Measurements from ENCODE around the gene ZNF500. TPM values are rescaled to one million over a fixed set of nuclear protein-coding genes. Genes with fewer than 3 reads are reported as not detected.

The ZNF500 gene
- total and polyA plus RNA-seq, 4 donors, result 7.5 to 14.6 (median 12.2) TPM

GRCh38 chr16:4724661-4725270, 42.2 kb downstream of the ZNF500 start:
- ATAC-seq (ENCODE audit: insufficient read depth, low FRiP score), result no peak

DNA sequence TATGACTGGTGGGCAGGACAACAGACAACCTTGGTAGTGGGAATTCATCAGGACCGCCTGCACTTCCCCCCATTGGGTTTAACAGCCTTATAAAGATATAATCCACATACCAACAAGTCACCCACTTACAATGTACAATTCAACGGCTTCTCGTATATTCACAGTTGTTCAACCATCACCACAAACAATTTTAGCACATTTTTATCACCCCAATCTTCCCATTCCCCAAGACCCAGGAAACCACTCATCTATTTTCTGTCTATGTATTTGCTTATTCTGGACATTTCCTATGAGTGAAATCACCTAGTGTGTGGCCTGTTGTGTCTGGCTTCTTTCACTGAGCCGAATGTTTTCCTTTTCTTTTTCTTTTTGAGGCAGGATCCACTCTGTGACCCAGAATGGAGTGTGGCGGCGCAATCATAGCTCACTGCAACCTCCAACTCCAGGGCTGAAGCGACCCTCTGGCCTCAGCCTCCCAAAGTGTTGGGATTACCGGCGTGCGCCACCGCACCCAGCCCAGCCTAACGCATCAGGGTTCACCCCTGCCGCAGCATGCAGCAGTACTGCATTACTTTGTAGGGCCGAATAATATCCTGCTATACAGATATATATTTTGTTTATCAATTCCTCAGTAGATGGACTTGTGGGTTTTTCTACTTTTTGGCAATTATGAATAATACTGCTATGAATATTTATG, 43.7 kb downstream of the ZNF500 start:
- no peak overlapping the region for H3K27ac ChIP-seq (ENCODE audit: low read depth in 1 of 2, low read length in 1 of 2)
- H3K27me3 ChIP-seq (ENCODE audit: control insufficient read depth in 3 of 3, insufficient read depth in 3 of 3, low read length in 2 of 3), result no peaks in the 10 kb centered on the region
- no peaks in the 10 kb centered on the region for H3K9me3 ChIP-seq (ENCODE audit: control insufficient read depth in 4 of 4, insufficient read depth in 3 of 4, low read length in 3 of 4)
- TF ChIP-seq, protein P1, sequence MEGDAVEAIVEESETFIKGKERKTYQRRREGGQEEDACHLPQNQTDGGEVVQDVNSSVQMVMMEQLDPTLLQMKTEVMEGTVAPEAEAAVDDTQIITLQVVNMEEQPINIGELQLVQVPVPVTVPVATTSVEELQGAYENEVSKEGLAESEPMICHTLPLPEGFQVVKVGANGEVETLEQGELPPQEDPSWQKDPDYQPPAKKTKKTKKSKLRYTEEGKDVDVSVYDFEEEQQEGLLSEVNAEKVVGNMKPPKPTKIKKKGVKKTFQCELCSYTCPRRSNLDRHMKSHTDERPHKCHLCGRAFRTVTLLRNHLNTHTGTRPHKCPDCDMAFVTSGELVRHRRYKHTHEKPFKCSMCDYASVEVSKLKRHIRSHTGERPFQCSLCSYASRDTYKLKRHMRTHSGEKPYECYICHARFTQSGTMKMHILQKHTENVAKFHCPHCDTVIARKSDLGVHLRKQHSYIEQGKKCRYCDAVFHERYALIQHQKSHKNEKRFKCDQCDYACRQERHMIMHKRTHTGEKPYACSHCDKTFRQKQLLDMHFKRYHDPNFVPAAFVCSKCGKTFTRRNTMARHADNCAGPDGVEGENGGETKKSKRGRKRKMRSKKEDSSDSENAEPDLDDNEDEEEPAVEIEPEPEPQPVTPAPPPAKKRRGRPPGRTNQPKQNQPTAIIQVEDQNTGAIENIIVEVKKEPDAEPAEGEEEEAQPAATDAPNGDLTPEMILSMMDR (IDR thresholded peaks at IDR 0.05; ENCODE audit: control extremely low read depth, extremely low read depth), result no peak
- no peak overlapping the region for H3K4me3 ChIP-seq
- no peaks in the 10 kb centered on the region for H3K4me1 ChIP-seq (ENCODE audit: control insufficient read depth in 5 of 5, insufficient read depth in 5 of 5, low read length in 5 of 5)
- ATAC-seq (ENCODE audit: insufficient read depth, low FRiP score) (no peak), DNase-seq (no peak)
- H3K9ac ChIP-seq (ENCODE audit: insufficient read depth in 1 of 2, low read length in 2 of 2), result no peak overlapping the region
- peaks cover 0 to 30% (median 8%) of the 10 kb centered on the region in 4 donors for H3K36me3 ChIP-seq (ENCODE audit: control insufficient read depth in 4 of 4, insufficient read depth in 4 of 4, low read length in 4 of 4)
- 96 to 98% methylated on average over 14 of the region's 14 CpGs for WGBS, 2 donors

More at GRCh38 chr16:4724661-4725270, 42.2 kb downstream of the ZNF500 start:
- H3K9ac ChIP-seq (ENCODE audit: insufficient read depth in 1 of 2, low read length in 2 of 2), result no peak overlapping the region
- peaks cover 0 to 33% (median 9%) of the 10 kb centered on the region in 4 donors for H3K36me3 ChIP-seq (ENCODE audit: control insufficient read depth in 4 of 4, insufficient read depth in 4 of 4, low read length in 4 of 4)
- H3K27me3 ChIP-seq (ENCODE audit: control insufficient read depth in 3 of 3, insufficient read depth in 3 of 3, low read length in 2 of 3), result no peaks in the 10 kb centered on the region
- H3K9me3 ChIP-seq (ENCODE audit: control insufficient read depth in 4 of 4, insufficient read depth in 3 of 4, low read length in 3 of 4), result no peaks in the 10 kb centered on the region
- 91 to 94% methylated on average over 11 of the region's 11 CpGs for WGBS, 2 donors
- TF ChIP-seq, protein P1 (IDR thresholded peaks at IDR 0.05; ENCODE audit: control extremely low read depth, extremely low read depth), result no peak
- no peak for DNase-seq
- no peaks in the 10 kb centered on the region for H3K4me1 ChIP-seq (ENCODE audit: control insufficient read depth in 5 of 5, insufficient read depth in 5 of 5, low read length in 5 of 5)
- no peak overlapping the region for H3K27ac ChIP-seq (ENCODE audit: low read depth in 1 of 2, low read length in 1 of 2)
- no peak overlapping the region for H3K4me3 ChIP-seq

DNA sequence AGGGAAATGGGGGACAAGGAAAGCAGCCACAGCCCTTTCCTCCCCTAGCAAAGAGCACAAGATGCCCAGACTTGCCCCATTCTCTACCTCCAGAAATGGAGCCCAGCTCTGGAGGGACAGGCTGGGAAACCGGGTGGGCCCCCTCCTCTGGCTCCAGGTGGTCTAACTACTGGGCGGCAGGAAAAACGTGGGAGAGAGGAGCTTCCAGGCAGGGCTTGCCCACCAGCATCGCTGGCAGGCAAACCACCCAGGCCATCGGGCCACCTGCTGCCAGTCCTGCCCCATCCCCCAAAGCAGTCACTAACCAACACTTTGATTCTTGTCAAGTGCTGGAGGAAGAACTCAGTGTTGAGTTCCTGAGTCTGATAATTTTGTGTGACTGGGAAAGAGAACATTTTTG, 48.5 kb downstream of the ZNF500 start:
- H3K9me3 ChIP-seq (ENCODE audit: control insufficient read depth in 4 of 4, insufficient read depth in 3 of 4, low read length in 3 of 4), result no peaks in the 10 kb centered on the region
- H3K27ac ChIP-seq (ENCODE audit: low read depth in 1 of 2, low read length in 1 of 2), result no peak overlapping the region
- H3K36me3 ChIP-seq (ENCODE audit: control insufficient read depth in 4 of 4, insufficient read depth in 4 of 4, low read length in 4 of 4), result peaks cover 2 to 21% (median 6%) of the 10 kb centered on the region in 4 donors
- no peak for DNase-seq
- ATAC-seq (ENCODE audit: insufficient read depth, low FRiP score), result no peak
- H3K27me3 ChIP-seq (ENCODE audit: control insufficient read depth in 3 of 3, insufficient read depth in 3 of 3, low read length in 2 of 3), result no peaks in the 10 kb centered on the region
- no peaks in the 10 kb centered on the region for H3K4me1 ChIP-seq (ENCODE audit: control insufficient read depth in 5 of 5, insufficient read depth in 5 of 5, low read length in 5 of 5)
- 66 to 83% methylated on average over 5 of the region's 5 CpGs for WGBS, 2 donors
- H3K9ac ChIP-seq (ENCODE audit: insufficient read depth in 1 of 2, low read length in 2 of 2), result no peak overlapping the region
- no peak overlapping the region for H3K4me3 ChIP-seq
- TF ChIP-seq, protein P1 (IDR thresholded peaks at IDR 0.05; ENCODE audit: control extremely low read depth, extremely low read depth), result no peak
